ENCODE measurements around the gene IP6K2.
A peak's percentile ranks its signal among the peaks of the same experiment; 100 is the strongest.

DNA sequence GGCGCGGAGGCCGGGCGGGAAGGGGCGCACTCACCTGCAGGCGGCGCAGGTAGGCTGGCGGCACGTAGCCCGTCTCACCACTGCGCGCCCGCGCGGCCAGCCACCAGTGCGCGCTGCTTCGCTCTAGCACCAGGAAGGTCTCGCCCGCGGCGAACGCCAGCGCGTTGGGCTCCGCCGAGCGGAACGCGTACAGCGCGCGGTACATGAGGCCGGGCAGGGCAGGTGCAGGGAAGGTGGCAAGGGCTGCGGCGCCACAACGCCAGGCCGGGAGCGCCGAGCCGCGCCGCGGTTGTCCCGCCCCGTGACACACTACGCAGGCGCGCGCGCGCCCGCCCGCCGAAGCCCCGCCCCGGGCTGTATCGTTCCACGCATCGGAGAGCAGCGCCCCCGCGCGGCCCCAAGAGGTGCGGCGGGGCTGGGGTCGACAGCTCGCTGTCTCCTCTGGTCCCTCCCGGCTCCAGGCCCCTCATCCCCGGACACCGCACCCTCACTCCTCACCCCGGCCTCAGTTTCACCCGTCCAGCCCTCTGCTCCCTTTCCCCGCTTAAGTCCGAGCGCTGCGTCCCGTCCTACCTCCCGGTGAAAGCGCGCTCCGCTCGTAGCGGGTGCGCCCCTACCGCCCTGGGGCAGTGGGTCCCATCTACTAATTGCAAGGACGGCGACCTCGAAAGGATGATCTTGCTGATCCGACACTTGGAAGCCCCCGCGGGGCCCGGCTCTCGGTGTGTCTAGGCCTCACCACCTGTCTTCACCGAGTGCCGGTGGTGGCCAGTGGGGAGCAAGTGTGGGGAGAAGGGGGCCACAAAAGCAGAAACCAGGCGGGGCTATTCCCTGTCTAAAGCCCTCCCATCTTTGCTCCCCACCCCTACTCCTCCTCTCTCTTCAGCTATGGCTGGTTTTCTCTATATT, 31.2 kb downstream of the IP6K2 start, which contains the start of gene NCKIPSD:
- TF ChIP-seq, protein P1, sequence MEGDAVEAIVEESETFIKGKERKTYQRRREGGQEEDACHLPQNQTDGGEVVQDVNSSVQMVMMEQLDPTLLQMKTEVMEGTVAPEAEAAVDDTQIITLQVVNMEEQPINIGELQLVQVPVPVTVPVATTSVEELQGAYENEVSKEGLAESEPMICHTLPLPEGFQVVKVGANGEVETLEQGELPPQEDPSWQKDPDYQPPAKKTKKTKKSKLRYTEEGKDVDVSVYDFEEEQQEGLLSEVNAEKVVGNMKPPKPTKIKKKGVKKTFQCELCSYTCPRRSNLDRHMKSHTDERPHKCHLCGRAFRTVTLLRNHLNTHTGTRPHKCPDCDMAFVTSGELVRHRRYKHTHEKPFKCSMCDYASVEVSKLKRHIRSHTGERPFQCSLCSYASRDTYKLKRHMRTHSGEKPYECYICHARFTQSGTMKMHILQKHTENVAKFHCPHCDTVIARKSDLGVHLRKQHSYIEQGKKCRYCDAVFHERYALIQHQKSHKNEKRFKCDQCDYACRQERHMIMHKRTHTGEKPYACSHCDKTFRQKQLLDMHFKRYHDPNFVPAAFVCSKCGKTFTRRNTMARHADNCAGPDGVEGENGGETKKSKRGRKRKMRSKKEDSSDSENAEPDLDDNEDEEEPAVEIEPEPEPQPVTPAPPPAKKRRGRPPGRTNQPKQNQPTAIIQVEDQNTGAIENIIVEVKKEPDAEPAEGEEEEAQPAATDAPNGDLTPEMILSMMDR (IDR thresholded peaks at IDR 0.05) = peak; percentile 54 to 90 (median 73)
- TF ChIP-seq POLR2A (IDR thresholded peaks at IDR 0.05) = peak in 1 of 2 donors; percentile 70
